Body of pancreas (tissue), 4 donors: Measurements from ENCODE around the gene TRIM71. TPM values are rescaled to one million over a fixed set of nuclear protein-coding genes. Genes with fewer than 3 reads are reported as not detected.

Experiments used
- ATAC-seq: fragments of 150-250 bp; one replicate; pipeline ENCODE4 v1.9.1; 2016
- DNase-seq, 4 donors: peaks; one replicate each; pipeline ENCODE4 v3.0.0-alpha.2; 2019
- H3K27ac ChIP-seq, 4 donors: fragments of 200-600 bp; sonication (generic); 1 replicate in 3 of 4; 2 replicates in 1 of 4; pipeline versions ENCODE4 v1.5.1 to v1.6.1; 2016 to 2019; ENCODE audit warnings: mild to moderate bottlenecking in 1 of 4, mixed read lengths in 1 of 4, moderate library complexity in 1 of 4
- H3K27me3 ChIP-seq, 2 donors: fragments of 200-600 bp; sonication (generic); one replicate each; pipeline ENCODE4 v1.6.0; 2016; ENCODE audit warnings: mild to moderate bottlenecking in 1 of 2
- H3K36me3 ChIP-seq, 2 donors: fragments of 200-600 bp; sonication (generic); replicated peaks in 1 of 2; 2 replicates each; pipeline ENCODE4 v1.5.1; 2016; ENCODE audit warnings: low read depth in 2 of 2; ENCODE audit not compliant: insufficient read depth in 1 of 2
- H3K4me1 ChIP-seq: fragments of 200-600 bp; sonication (generic); one replicate; pipeline ENCODE4 v1.6.0; 2016
- H3K4me3 ChIP-seq, 2 donors: fragments of 200-600 bp; sonication (generic); 1 replicate in 1 of 2; 2 replicates in 1 of 2; pipeline ENCODE4 v1.5.1; 2016 to 2019
- H3K9me3 ChIP-seq, 3 donors: fragments of 200-600 bp; sonication (generic); 1 replicate in 2 of 3; 2 replicates in 1 of 3; pipeline ENCODE4 v1.5.1; 2016
- CTCF ChIP-seq, 7 experiments: fragments of 450-650 bp in 4 of 7; fragments of 200-600 bp in 3 of 7; sonication (generic) in 3 of 7; IDR thresholded peaks; one replicate each; pipeline ENCODE4 v1.5.1; 2016 to 2019; ENCODE audit warnings: antibody characterized with exemption in 7 of 7
- POLR2A ChIP-seq, 3 donors: fragments of 450-650 bp; IDR thresholded peaks; one replicate each; pipeline ENCODE4 v1.6.1; 2016; ENCODE audit warnings: antibody characterized with exemption in 3 of 3, mild to moderate bottlenecking in 2 of 3
- WGBS, 2 donors: methylation state at CpG; one replicate each; pipeline ENCODE4 v1.1.5; 2017; 5-methylcytosine and 5-hydroxymethylcytosine counted together
- intact Hi-C: fragments of 100-400 bp; cut with DNase I; formaldehyde crosslinking; loops from one replicate; pipeline ENCODE4 v1.15.1; 2023
- total RNA-seq, 2 donors: library from RNA; depleted of rRNA; stranded (reverse); fragments of >200 nt; gene quantifications; one replicate each; pipeline ENCODE4 v1.1.0, GENCODE V29; 2016

Gene TRIM71
- total RNA-seq, 2 donors from 2014 or later = not detected

DNA sequence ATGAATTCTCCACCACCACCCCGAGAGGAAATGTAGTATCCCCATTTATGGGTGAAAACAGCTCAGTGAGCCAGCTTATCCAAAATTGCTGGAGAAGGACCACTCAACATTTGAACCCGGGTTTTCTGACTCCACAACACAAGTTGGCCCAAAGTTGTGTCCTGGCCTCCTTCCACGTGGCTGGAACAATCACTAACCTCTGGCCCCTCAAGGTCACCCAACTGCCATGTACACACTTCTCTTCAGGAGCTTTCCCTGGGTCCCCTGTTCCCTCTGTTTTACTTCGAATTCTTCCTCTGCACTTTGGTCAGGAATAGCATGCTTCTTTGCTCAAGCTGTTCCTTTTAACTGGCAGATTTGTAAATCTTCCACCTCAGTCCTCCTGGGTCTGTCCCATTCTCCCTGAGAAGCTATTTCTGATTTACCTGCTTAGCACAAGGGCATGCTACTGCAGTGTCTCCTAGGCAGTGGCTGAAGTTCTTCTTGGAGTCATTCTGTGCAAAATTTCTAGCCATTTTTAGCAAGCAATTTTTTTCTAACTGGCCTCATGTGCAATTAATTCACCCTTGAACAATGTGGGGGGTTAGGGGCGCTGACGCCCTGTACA, 39.2 kb downstream of the TRIM71 start:
- WGBS, 2 donors = 50 to 57% methylated on average over 6 of the region's 6 CpGs
- no peaks in the 10 kb centered on the region for H3K36me3 ChIP-seq
- intact Hi-C loops = no loop called here
- H3K4me3 ChIP-seq = no peak overlapping the region
- no peaks in the 10 kb centered on the region for H3K27me3 ChIP-seq
- DNase-seq (peak in 1 of 4 donors; percentile 8), ATAC-seq (no peak)
- no peaks in the 10 kb centered on the region for H3K4me1 ChIP-seq
- TF ChIP-seq CTCF (IDR thresholded peaks at IDR 0.05) (no peak), POLR2A (IDR thresholded peaks at IDR 0.05) (no peak)
- H3K9me3 ChIP-seq = no peaks in the 10 kb centered on the region
- H3K27ac ChIP-seq = no peak overlapping the region

- no peak for ATAC-seq
- WGBS, 2 donors = 83 to 87% methylated on average over 6 of the region's 6 CpGs
- Histone ChIP-seq H3K36me3 (no peaks in the 10 kb centered on the region), H3K4me3 (no peak overlapping the region), H3K27ac (no peak overlapping the region), H3K4me1 (no peaks in the 10 kb centered on the region), H3K9me3 (no peaks in the 10 kb centered on the region), H3K27me3 (no peaks in the 10 kb centered on the region)
- no peak for TF ChIP-seq POLR2A (IDR thresholded peaks at IDR 0.05)
- TF ChIP-seq CTCF (IDR thresholded peaks at IDR 0.05) = no peak
- DNase-seq = no peak
- intact Hi-C loops = no loop called here
Observed at GRCh38 chr3:32857921-32858320, 40.1 kb downstream of the TRIM71 start.

GRCh38 chr3:32859604-32860237, 41.9 kb downstream of the TRIM71 start:
- 89 to 98% methylated on average over 3 to 4 of the region's 4 CpGs for WGBS, 2 donors
- DNase-seq = no peak
- Histone ChIP-seq H3K4me3 (no peak overlapping the region), H3K27me3 (no peaks in the 10 kb centered on the region), H3K9me3 (no peaks in the 10 kb centered on the region), H3K36me3 (no peaks in the 10 kb centered on the region), H3K27ac (no peak overlapping the region), H3K4me1 (no peaks in the 10 kb centered on the region)
- no peak for ATAC-seq
- intact Hi-C loops = no loop called here
- TF ChIP-seq CTCF (IDR thresholded peaks at IDR 0.05) (no peak), POLR2A (IDR thresholded peaks at IDR 0.05) (no peak)

GRCh38 chr3:32860499-32860898, 42.7 kb downstream of the TRIM71 start:
- intact Hi-C loops = no loop called here

More at GRCh38 chr3:32860499-32860898, 42.7 kb downstream of the TRIM71 start:
- ATAC-seq (no peak), DNase-seq (no peak)
- Histone ChIP-seq H3K4me1 (no peaks in the 10 kb centered on the region), H3K27ac (no peak overlapping the region), H3K4me3 (no peak overlapping the region), H3K36me3 (no peaks in the 10 kb centered on the region), H3K9me3 (no peaks in the 10 kb centered on the region), H3K27me3 (no peaks in the 10 kb centered on the region)
- 85 to 92% methylated on average over 4 of the region's 4 CpGs for WGBS, 2 donors
- no peak for TF ChIP-seq CTCF (IDR thresholded peaks at IDR 0.05)
- TF ChIP-seq POLR2A (IDR thresholded peaks at IDR 0.05) = no peak
